NCI-H1436 treated with DMSO at 0.1 percent for 48 hours (cell line): ENCODE data around the gene MEOX2.

Experiments
- DNase-seq: peaks from one replicate; lab custom pipeline; 2025; lab: John Stamatoyannopoulos, UW

The MEOX2 gene

DNA sequence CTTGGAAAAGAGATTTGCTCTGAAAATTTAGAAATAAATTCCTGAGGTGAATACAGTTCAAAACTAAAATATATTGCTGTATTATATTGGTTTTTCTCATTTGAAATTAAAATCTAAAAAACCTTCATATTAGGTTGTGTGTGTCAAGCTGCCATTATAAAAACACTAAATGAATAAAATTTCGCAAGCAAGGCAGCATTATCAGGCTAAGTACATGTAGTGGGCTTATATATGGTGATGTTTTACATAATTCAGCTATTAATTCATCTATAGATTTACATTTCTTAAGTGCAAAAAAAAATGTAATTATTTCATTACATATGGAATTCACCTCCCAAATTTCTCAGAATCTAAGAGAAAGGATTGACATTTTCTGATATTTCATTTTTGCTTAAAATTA, 5.3 kb downstream of the MEOX2 start:
- DNase-seq: no peak

DNA sequence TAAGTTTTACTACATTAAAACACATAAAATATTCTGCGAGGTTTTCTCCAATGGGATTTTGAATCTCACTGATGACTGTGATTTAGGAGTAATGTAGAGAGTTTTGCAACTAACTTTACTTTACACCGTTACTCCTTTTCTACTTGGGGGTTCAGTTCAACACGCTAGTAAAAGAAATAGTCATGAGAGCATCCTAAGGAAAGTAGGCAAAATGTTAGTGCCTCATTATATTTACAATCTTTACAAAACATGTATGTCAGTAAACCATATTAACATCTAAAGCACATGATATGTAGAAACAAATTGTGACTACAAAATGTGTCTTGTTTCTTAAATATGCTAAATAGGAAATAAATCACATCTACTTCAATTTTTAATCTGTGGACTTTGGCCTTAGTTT, 6.0 kb downstream of the MEOX2 start:
- DNase-seq: no peak

DNA sequence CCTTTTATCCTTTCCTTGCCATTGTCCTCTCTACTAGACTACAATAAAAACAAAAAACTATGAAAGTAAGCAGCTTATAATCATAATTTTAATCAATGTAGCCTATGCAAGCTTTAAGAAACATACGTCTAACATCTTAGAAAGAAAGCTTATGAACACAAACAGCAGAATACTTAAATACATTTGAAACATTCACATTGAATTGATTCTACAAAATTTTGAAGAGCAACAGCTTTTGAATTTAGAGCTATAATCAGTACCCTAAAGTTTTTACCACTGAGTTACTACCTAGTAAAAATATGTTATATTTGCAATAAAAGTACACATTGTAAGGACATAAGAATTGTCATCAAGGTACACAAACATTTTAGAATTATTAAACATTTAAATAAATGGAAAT, 7.2 kb downstream of the MEOX2 start:
- no peak for DNase-seq

DNA sequence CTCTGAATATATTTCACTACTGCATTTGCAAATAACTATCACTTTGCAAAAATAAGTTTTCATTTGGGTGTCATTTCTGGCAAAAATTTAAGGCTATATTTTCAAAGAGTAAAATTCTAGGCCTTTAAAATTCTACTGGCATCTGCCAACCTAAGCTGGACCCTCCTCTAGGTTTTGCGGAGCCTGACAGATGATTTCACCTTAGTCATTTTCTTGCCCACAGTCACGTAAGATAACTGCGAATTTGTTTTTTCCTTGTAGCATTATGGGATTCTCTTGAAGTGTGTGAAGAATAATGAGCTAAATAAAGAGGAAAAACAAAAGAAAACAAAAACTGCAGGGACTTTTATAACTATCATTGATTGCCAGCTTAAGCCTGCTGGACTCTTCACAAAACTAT, 7.8 kb downstream of the MEOX2 start:
- no peak for DNase-seq

DNA sequence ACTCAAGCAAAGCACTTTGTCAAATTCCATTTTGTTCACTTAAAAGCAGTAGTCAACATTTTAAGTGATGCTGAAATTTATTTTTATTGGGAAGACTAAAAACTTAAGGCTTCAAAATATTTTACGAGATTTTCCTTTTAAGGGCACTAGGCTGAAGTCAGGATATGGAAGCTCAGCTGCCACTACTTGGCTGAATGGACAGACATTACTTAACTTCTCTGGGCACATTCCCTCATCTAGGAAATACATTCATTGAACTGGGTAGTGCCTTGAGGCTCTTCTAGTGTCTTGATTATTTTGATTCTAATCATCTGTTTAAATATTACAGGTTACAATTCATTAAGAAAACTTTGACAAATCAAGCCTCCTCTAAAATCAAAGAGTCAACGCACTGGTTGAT, 11.1 kb downstream of the MEOX2 start:
- no peak for DNase-seq

DNA sequence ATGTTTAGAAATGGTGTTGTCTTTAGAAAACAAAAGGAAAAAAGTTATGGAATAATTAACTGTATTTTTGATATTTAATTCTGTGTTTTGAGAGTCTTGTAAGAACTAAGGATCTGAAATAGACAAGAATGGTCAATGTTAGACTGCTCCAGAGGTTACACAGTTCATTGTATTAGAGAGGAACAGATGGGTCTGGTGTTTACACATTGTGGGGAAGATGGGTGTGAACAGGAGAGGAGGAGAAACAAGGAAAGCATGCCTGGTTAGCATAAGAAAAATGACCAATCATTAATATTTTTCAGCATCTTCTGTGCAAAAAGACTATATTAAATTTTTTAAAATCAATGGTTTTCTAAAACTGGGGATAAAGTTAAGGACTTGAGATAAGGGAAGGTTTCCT, 11.9 kb downstream of the MEOX2 start:
- DNase-seq: no peak

DNA sequence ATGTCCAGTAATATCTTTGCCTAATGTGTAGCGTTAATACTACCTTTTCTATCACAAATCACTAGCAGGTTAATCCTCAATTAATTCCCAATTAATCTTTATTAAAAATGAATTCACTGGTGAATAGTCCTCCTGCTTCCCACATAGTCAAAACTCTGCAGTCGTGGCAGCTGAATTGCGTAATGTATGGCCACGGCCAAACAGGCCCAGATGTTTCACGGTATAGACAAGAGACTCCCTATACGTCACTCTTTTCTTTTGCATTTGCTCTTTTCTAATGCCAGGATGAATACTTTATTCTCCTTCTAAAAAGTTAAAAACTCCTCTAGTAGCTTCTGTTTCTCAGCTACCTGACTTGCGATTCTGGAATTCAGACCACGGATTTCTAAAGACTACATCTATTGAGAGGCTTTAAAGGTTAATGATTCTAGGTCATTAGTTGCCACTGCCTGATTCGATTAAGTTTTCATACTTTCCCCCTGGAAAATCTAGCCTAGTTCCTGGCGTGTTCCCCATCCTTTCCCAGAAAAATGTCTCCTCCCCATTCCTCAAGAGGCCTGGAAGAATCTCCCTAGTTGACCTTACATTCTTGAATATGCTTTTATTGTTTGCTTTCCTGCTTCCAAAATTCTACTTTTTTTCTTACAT, 16.9 kb downstream of the MEOX2 start:
- no peak for DNase-seq

DNA sequence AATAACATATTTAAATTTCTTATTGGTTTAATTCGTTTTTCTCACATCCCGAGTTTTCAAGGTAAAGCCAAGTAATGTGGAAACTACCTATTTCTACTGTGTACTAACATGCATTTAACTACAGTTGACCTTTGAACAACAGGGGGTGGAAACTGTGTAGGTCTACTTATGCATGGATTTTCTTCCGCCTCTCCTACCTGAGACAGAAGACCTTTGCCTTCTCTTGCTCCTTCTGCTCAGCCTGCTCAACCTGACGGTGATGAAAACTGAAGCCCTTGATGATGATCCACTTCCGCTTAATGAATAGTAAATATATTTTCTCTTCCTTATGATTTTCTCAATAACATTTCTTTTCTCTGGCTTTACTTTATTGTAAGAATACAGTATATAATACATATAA, 18.5 kb downstream of the MEOX2 start:
- no peak for DNase-seq

DNA sequence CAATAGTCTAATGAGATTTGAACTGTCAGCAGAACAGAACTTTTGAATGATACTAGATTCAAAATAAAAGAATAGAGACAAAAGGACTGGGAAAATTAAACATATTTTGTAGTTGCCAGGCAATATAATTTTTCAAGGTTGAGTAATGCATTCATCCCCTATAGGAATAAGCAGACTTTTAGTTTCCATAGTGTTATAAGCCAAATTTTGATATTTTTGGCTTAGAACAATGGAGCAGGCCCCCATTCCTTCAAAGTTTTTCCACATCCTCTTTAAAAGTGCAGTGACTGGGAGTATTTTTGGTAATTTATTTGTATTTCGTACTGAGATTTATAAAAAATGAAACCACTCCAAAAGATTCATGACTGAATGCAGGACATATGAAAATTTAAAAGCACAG, 24.0 kb downstream of the MEOX2 start:
- no peak for DNase-seq

DNA sequence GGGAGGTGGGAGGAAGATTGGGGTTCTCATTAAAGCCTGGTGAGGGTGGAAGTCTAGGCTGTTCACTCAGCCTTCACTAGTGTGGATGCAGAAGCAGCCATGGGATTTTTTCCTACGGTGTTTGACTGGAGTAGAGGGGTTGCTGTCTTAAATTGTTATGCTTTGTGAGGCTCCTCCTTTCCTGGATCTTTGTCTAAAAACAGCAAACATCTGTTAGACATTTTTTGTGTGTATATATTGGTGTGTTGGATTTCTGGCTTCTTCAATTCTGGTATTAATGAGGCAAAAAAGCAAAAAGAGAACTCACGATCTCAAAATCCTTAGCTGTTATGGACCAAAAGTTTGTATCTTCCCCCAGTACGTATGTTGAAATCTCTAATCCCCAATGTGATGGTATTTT, 28.2 kb downstream of the MEOX2 start:
- no peak for DNase-seq

DNA sequence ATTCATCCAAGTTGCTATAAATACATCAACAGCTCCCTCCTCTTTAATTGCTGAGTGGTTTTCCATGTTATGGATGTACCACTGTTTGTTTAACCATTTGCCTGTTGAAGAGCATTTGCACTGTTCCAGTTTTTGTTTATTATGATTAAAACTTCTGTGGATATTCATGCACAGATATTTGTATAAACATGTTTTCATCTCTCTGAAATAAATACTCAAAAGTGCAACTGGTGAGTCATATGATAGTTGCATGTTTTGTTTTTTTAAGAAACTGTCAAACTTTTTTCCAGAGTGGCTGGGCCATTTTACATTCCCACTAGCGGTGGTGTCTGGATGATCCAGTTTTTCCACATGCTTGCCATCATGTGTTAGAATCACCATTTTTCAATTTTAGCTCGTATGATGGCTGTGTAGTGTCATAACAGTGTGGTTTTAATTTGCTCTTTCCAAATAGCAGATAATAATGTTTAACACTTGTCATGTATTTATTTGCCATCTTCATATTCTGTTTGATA, 33.6 kb downstream of the MEOX2 start:
- no peak for DNase-seq

DNA sequence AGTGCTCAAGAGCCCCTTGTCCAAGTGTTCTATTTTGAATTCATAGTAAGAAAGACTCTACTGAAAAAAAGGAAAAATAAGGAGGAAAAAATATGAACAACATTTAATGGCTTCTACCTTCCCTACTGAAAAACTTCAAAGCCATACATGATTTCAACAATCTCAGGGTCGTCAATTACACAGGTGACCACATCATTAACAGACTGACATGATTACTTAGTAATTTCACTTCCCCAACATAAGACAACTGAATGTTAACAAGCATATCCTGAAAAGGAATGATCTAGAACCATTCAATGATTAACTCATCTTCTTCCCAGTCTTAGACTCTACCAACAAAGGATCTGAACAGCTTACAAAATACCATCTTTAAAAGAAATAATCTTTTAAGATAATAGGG, 34.8 kb downstream of the MEOX2 start:
- no peak for DNase-seq

DNA sequence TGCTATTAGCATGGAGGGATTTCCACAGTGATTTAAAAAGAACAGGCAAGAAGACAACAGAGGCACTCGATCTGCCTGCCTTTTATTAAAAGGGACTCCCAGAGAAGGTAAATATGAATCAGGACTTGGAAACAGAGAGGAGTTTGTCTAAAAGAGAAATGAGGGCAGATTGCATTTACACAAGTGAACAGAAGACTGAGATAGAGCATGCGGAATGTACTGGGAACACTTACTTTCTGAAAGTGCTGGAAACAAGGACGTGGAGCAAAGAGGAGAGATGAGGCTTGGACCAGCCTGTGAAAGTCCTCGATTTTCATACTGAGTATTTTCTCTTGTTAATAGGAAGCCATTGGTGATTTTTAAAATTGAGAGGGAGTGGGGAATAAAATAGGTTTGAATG, 35.7 kb downstream of the MEOX2 start:
- DNase-seq: no peak

DNA sequence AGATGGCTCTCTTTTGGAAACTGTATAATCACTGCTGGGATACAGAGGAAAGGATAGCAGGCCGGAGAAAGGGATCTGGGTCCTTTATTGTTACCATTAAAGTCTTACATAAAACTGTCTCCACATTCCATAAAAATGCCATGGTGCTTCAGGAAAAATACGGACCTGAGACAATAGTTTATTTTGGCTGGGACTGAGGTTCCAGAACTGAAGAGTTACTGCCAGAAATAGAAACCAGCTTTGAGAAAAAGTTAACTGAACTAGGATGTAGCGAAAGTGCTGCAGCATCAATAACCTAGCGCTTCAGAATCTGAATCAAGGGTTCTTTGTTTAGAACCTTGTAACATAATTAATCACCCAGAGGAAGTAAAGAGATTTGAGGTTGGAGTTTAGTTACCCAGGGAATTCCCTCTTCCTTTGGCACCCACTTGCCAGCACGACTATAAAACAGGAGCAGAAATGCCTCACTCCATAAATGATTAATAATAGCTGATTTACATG, 38.0 kb downstream of the MEOX2 start:
- DNase-seq: no peak

DNA sequence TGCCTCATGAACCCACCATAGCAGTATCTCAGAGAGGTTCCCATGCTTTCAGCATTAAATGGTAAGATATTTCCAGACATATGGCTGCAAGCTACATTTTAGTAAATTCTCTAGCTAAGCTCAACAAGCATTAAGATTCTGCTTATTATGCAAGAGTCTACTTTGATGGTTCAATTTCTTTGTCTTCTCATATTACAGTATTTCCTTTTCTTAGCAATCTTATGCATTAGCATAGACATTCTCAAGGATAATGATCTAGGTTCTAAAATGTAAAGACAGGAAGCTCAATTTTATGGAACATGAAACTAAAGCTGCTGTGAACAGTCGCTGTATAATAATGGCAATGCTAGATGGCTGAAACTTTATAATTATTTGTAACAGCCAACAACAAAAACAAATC, 39.2 kb downstream of the MEOX2 start:
- no peak for DNase-seq

DNA sequence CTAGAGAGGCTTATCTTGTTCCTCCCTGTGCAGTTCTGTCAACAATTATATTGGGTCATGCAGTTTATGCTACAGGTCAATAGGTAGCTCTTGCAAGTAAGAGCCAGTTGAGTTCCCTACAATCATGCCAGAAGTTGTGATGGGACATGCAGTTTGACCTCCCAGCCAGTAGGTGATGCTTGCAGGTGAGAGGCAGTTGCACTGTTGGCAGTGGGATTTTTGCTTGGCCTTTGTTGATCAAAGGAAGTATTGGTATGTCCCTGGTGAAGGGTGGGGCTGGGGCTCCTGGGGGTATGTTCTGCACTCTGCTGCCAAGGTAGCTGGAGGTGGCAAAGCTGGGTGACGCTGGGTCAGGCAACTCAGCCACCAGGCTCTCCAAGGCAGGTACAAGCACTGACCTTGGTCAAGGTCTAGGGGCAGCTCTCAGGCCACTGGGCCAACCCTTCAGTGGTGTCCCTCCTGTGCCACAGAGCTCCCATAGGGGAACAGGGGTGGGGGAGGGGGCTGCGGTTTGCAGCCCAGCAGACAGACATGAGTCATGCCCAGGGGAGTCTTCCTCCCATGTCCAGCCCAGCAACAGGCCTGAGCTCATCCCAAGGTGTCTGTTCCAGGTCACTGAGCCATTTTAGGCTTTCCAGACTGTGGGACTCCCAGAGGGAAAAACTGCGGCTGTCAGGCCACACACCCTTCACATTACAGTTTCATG, 43.3 kb downstream of the MEOX2 start:
- no peak for DNase-seq

DNA sequence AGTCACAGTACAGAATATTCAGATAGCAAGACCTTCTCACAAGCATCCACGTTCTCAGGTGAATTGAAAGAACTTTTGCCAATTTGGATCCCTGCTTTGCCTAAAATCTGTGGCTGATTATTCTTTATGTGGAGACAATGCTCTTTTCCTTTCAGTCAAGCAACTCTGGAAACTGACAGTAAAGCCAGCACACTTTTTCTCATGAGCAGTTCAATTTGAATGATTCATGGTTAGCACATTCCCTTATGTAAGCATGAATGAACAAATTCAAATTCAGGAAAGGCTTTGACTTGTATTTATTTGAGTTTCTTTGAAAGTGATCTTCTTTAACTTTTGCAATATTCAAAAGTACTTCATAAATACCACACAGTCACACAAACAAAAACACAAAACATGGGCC, 57.6 kb downstream of the MEOX2 start:
- no peak for DNase-seq

DNA sequence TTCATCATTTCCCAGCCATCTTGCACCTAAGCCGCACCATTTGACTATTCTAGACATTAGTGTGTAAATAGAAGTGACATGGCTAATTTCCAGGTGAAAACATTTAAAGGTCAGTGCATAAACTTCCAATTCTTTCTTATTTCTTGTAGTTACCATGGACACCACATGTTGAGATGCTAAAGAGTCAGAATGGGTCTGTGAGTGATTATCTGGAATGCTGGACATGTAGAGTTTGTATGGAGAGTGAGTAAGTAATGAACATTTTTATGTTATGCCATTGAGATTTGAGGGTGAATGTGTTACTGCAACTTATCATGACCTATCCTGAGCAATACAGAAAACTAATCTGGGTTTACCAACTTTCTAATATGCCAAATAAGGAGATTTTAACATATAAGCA, 60.4 kb downstream of the MEOX2 start:
- DNase-seq: no peak

DNA sequence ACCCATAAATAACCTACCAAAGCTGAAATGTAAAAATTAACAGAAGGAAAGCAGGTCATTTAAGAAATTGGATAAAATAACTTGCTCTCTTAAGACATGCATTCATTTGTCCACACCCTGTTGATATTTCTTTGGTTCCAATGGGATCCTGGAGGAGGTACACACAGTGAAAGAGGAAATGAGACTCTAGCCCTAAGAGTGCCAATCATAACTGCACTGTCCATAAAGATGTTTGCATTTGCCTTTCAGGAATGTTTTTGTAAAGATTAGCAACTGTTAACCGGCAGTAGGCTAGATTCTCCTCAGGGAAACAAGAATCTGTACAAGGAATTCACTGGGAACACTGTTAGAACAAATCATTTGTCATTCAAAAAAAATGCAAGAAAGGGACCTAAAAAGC, 61.0 kb downstream of the MEOX2 start:
- no peak for DNase-seq

DNA sequence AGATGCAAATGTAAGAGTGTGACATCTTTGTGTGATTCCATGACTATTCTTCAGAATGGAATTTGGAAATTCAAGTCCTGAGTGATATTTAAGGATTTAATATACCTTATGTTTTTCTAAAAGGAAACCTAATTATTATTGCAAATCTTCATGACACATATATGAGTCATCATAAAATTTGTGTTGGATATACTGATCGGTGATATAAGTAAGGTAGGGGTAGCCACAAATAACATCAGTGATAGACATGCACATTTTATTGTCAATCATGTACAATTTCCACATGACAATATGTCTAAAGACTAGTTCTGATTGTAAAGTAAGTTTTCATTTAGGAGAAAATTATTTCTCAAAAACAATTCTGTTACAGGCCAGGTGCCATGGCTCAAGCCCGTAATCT, 65.0 kb downstream of the MEOX2 start:
- DNase-seq: no peak

DNA sequence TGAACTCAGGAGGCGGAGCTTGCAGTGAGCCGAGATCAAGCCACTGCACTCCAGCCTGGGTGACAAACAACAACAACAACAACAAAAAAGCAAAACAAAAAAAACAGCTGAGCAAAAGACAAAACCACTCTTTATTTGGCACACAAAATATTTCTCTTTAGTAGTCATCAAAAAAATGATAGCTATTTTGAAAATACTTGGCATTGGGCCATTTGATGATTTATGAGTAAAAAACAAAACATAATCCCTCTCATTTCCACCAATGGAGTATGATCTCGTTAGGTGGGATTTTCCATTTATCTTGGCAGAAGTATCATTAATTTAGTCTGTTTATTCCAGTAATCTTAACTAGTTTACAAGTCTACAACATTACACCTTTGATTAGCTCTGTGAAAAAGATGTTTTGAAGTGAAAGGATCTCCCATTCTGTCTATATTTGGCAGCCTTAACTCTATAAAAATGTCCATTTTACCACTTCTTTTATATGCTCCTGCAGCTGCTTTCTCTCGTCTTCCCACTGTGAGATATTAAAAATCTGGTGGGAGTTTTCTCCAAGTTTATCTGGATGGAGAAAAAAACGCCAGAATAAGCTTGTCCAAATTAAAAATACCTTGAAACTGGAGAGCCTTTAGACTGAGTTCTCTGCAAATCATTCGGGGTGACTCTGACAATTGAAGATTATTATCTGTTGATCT, 65.8 kb downstream of the MEOX2 start:
- no peak for DNase-seq

DNA sequence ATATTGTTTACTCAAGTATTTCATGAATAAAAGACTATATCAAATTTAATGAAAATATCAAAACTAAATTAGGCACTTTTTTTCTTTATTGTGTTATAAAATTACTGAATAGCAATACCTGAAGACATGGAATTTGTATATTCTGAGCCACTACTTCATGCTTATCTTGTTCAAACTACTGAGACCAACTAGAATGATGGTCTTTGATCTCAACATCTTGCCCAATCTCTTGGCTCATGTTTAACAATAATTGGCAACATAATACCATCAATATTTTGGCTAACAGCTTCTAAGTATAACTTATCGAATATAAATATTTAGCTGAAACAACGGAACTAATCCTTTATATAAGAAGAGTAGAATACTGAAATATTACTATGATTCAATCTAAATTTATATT, 68.2 kb downstream of the MEOX2 start:
- DNase-seq: no peak

DNA sequence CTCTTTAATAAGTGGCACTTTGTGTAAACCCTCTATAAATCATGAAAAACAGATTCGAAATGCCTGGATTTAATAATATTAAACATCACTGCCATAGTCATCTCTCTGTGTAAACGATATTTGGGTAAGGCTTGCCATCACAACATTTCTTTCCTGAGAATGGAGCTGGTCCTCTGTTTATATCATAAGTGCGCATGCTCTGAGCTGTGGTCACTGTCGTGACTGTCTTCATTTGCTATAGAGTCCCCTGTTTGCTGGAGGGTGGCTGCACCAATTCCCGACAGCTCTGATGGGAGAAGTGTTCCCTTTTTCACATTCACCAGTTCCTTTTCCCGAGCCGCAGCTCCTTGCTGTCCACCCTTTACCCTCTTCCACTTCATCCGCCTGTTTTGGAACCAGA, 74.3 kb downstream of the MEOX2 start:
- no peak for DNase-seq
